ENCODE measurements around the gene RASGRF1.
"Not testable (repeated sequence)": the region's sequence is repeated elsewhere in the genome, so short reads cannot be mapped to it uniquely, and the experiment has no call there.

The RASGRF1 gene

GRCh38 chr15:79037848-79038247 lies 52.7 kb downstream of the RASGRF1 start:
- no peak for DNase-seq

GRCh38 chr15:79036323-79036722 lies 54.3 kb downstream of the RASGRF1 start:
- no peak for DNase-seq

GRCh38 chr15:79035814-79036213 lies 54.8 kb downstream of the RASGRF1 start:
- DNase-seq: no peak

- DNase-seq: no peak
Observed at GRCh38 chr15:79035111-79035601, 55.4 kb downstream of the RASGRF1 start.

GRCh38 chr15:79034284-79034683 lies 56.3 kb downstream of the RASGRF1 start:
- no peak for DNase-seq

- no peak for DNase-seq
Observed at GRCh38 chr15:79032656-79033055, 57.9 kb downstream of the RASGRF1 start.

GRCh38 chr15:79031821-79032220 lies 58.8 kb downstream of the RASGRF1 start:
- DNase-seq: no peak

- DNase-seq: no peak
Observed at GRCh38 chr15:79031201-79031600, 59.4 kb downstream of the RASGRF1 start.

GRCh38 chr15:79030470-79030869 lies 60.1 kb downstream of the RASGRF1 start:
- DNase-seq: no peak

- no peak for DNase-seq
Observed at GRCh38 chr15:79028411-79028964, 62.1 kb downstream of the RASGRF1 start.

- no peak for DNase-seq
Observed at GRCh38 chr15:79027532-79028410, 62.8 kb downstream of the RASGRF1 start.

GRCh38 chr15:79025802-79026201 lies 64.8 kb downstream of the RASGRF1 start:
- DNase-seq: no peak

GRCh38 chr15:79025201-79025600 lies 65.4 kb downstream of the RASGRF1 start:
- DNase-seq: no peak

- not testable (repeated sequence) for DNase-seq
Observed at GRCh38 chr15:79024493-79024892, 66.1 kb downstream of the RASGRF1 start.

GRCh38 chr15:79023918-79024317 lies 66.7 kb downstream of the RASGRF1 start:
- no peak for DNase-seq

- no peak for DNase-seq
Observed at GRCh38 chr15:79023546-79023890, 67.1 kb downstream of the RASGRF1 start.

- DNase-seq: no peak
Observed at GRCh38 chr15:79018960-79019359, 71.6 kb downstream of the RASGRF1 start.

- no peak for DNase-seq
Observed at GRCh38 chr15:79017953-79018352, 72.6 kb downstream of the RASGRF1 start.

GRCh38 chr15:79016527-79017170 lies 73.9 kb downstream of the RASGRF1 start:
- DNase-seq: no peak

GRCh38 chr15:79015416-79015815 lies 75.2 kb downstream of the RASGRF1 start:
- DNase-seq: no peak

GRCh38 chr15:79010278-79010677 lies 80.3 kb downstream of the RASGRF1 start:
- no peak for DNase-seq

GRCh38 chr15:79009379-79009778 lies 81.2 kb downstream of the RASGRF1 start:
- no peak for DNase-seq

- DNase-seq: peak; percentile 1
Observed at GRCh38 chr15:79008659-79009058, 81.9 kb downstream of the RASGRF1 start.

- DNase-seq: no peak
Observed at GRCh38 chr15:79007066-79007465, 83.5 kb downstream of the RASGRF1 start.

Measured in DMS79 treated with DMSO at 0.1 percent for 48 hours (cell line).